ENCODE data around the gene CACNG7. TPM values are rescaled to one million over a fixed set of nuclear protein-coding genes. Genes with fewer than 3 reads are reported as not detected.

The CACNG7 gene, protein sequence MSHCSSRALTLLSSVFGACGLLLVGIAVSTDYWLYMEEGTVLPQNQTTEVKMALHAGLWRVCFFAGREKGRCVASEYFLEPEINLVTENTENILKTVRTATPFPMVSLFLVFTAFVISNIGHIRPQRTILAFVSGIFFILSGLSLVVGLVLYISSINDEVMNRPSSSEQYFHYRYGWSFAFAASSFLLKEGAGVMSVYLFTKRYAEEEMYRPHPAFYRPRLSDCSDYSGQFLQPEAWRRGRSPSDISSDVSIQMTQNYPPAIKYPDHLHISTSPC
- total RNA-seq (2022; extraction: Qiagen RNA extraction; ENCODE audit: low read depth) = 5.1 to 10.5 TPM (median 8.6 TPM) in 5 replicates

DNA sequence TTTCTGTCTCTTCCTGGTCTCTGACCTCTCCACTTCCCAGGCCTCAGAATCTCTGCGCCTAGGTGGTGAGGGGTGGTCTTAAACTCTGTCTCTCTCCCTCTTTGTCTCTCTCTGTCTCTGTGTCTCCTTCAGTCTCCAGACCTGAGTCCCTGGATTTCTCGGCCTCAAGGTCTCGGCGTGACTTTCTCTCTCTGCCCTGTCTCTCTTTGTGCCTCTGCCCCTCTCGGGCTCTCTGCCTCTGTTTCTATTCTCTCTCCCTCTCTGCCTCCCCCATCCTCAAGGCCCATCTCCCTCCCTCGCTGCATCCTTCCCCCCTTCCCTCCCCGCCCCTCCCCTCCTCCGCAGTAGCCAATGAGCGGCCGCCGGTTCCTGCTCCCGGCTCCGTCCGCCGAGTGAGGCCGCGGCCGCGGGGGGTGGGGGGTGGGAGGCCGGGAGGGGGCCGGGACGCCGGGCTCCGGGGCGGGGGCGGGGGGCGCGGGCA lies at the start of gene CACNG7:
Gene CACNG7, plus strand, starts transcription at position 344 of the 481 bp plus-strand sequence. CDS start 3,554 bp downstream, outside the sequence.

DNA sequence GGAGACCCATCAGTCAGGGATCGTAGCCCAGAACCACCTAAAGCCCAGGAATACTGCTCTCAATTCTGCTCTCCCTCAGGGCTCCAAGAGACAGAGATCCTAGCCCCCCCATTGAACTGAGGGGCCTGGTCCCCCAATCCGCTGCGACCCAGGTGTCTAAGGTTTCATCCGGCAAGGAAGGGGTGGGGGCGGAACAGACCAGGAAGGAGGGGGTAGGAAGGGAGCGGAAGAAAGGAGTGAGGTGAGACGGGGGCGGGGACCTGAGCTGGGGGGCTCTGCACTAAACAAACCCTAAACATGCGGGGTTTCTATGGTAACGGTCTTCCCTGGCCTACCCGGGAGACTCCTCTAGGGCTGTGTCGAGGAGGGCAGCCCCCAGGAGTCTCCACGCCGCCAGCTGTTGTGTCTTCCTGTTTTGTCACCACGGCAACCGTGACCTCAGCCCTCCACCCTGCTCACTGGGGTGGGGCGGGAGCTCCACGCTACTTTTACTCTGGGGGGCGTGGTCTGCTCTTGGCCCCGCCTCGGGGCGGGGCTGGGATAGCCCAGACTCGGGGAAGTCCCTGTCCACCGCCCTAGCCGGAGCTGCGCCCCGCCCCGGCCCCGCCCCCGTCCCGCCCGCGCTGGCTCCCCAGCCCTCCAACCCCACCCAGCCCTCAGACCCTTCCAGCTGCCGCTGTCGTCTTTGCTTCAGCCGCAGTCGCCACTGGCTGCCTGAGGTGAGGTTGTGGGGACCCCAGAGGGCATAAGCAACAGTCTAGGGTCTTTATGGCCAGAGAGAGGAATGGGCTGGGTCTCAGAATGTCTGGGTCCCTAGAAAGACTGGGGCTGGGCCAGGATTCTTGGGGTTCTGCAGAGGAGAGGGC lies 41.6 kb upstream of the CACNG7 start, which contains the start of gene MYADM:
Gene MYADM, plus strand, starts transcription at position 659 of the 866 bp plus-strand sequence. CDS start 5,647 bp downstream, outside the sequence.

DNA sequence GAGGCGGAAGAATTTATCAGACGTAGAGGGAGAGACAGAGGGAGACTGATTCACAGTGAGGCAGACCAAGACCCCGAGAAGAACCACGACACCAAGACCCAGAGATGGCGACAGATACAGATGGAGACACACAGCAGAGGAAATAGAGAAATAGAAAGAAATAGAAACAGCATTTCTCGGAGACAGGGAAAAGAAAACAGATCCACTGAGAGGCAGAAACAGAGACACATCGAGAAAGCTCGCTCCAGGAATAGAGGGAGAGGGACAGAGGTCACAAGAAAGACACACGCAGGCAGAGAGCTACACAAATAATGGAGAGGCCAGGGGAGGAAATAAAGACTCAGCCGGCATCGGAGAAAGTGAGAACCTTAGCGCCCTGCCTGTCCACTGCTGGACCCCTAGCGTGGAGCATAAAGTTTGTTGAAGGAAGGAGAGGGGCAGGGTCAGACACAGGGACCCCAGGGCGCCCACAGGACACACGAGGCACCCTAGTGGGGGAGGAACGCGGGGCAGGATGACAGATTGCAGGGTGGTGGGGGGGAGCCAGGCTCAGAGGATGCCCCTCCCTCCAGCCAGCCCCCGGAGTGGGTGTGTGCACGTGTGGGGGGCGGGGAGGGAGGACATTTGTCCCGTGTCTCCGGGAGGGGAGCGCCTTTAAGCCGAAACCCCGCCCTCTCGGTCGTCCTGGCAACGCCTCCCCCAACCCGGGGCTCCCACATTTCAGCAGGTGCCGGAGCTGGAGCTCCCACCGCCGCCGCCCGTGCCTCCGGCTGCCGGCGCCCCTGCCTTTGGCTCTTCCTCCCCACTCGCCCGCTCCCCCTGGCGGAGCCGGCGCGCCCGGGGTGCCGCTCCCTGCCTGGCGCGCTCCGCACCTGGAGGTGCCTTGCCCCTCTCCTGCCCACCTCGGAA lies 27.3 kb upstream of the CACNG7 start, which contains the start of gene PRKCG:
Gene PRKCG, plus strand, starts transcription at position 716 of the 909 bp plus-strand sequence. CDS start 298 bp downstream, outside the sequence.

DNA sequence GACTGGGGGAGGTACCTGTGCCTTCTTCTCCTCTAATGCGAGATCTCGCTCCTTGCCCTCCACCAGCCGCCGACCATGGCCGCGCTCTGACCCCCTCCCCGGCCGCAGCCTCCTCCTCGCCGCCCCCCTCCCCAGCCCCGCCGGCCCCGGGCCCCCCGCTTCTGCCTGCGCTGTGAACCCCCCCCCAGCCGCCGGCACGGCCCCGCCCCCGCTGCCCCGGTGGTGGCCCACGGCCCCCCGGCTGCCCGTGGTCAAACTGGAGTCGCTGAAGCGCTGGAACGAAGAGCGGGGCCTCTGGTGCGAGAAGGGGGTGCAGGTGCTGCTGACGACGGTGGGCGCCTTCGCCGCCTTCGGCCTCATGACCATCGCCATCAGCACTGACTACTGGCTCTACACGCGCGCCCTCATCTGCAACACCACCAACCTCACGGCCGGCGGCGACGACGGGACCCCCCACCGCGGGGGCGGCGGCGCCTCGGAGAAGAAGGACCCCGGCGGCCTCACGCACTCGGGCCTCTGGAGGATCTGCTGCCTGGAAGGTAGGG lies 53.9 kb downstream of the CACNG7 start, which contains the start of gene CACNG8:
Gene CACNG8, plus strand, starts transcription at position 51 of the 545 bp plus-strand sequence.

DNA sequence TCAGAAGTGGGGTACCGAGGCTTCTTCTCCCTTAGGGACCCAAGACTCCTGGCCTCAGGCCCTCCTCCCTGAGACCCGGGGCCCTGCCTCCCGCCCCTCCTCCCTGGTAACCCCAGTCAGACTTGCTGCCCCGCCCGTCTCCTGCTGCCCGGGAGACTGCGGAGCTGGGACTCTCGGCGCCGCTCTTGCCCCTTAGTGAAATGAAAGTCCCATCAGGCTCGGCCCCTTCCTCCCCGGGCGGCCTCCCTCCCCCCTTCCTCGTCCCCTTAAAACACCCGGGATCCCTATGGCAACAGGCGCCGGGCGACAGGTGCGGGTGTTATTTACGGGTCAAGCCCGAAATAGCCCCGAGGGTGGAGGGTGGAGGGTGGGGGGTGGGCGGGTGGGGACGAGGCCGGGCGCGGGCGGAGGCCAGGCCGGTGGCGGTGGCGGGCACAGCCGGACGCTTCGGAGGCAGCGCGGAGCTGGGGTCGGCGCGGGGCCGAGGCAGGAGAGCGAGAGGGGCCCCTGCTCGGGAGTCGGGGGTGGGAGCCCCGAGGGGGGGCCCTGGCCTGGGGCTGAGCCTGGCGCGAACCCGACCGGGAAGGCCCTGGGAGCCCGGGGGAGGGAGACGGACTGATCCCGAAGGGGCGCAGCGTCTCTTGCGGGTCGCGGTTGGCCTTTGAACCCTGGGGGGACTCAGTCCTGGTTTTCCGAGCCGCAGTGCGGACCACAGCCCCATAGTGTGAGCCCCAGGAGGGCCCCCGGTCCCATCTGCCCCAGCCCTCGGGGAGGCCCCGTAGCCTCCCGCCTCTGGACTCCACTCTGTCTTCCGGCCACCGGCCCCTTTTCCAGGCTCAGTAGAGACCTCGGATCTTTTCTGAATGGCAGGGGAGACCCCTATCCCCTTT lies 82.4 kb downstream of the CACNG7 start, which contains the start of gene CACNG6:
Gene CACNG6, plus strand, starts transcription at position 414 of the 890 bp plus-strand sequence. CDS start 1,241 bp downstream, outside the sequence.

Other genes starting within 250 kb of the CACNG7 start
- not detected in 5 replicates for gene NLRP12, start 85.0 kb upstream of the CACNG7 start, total RNA-seq (2022; extraction: Qiagen RNA extraction; ENCODE audit: low read depth)
- gene MYADM, start 41.4 kb upstream of the CACNG7 start, total RNA-seq (2022; extraction: Qiagen RNA extraction; ENCODE audit: low read depth) = 202 to 310 TPM (median 291 TPM) in 5 replicates
- 4.2 to 7.3 TPM (median 6.0 TPM) in 5 replicates for gene PRKCG, start 27.1 kb upstream of the CACNG7 start, total RNA-seq (2022; extraction: Qiagen RNA extraction; ENCODE audit: low read depth)
- 0.66 to 1.2 TPM (median 1.1 TPM) in 5 replicates for gene CACNG8, start 53.7 kb downstream of the CACNG7 start, total RNA-seq (2022; extraction: Qiagen RNA extraction; ENCODE audit: low read depth)
- gene CACNG6, start 82.4 kb downstream of the CACNG7 start, total RNA-seq (2022; extraction: Qiagen RNA extraction; ENCODE audit: low read depth) = 7.9 to 14.2 TPM (median 11.6 TPM) in 5 replicates
- 0.27 to 1.5 TPM (median 0.47 TPM) in 5 replicates for gene VSTM1, start 154.6 kb downstream of the CACNG7 start, total RNA-seq (2022; extraction: Qiagen RNA extraction; ENCODE audit: low read depth)
- gene TARM1, start 172.1 kb downstream of the CACNG7 start, total RNA-seq (2022; extraction: Qiagen RNA extraction; ENCODE audit: low read depth) = not detected in 5 replicates
- 0.17 to 0.44 TPM (median 0.23 TPM) in 5 replicates for gene OSCAR, start 191.5 kb downstream of the CACNG7 start, total RNA-seq (2022; extraction: Qiagen RNA extraction; ENCODE audit: low read depth)
- gene NDUFA3, start 193.6 kb downstream of the CACNG7 start, total RNA-seq (2022; extraction: Qiagen RNA extraction; ENCODE audit: low read depth) = 196 to 262 TPM (median 224 TPM) in 5 replicates
- gene TFPT, start 206.4 kb downstream of the CACNG7 start, total RNA-seq (2022; extraction: Qiagen RNA extraction; ENCODE audit: low read depth) = 19.1 to 23.8 TPM (median 20.9 TPM) in 5 replicates
- gene PRPF31, start 206.5 kb downstream of the CACNG7 start, total RNA-seq (2022; extraction: Qiagen RNA extraction; ENCODE audit: low read depth) = 104 to 119 TPM (median 115 TPM) in 5 replicates
- 44.4 to 68.3 TPM (median 63.5 TPM) in 5 replicates for gene CNOT3, start 228.5 kb downstream of the CACNG7 start, total RNA-seq (2022; extraction: Qiagen RNA extraction; ENCODE audit: low read depth)

Measured in A549 treated with GW870086 at 1 μM for 4 hours (cell line).